GM12891 (cell line): ENCODE measurements around the gene RALGAPA1.

Experiments
- DNase-seq: peaks from one replicate; pipeline ENCODE4 v3.0.0; 2011; ENCODE audit warnings: low spot score; ENCODE audit not compliant: insufficient read length
- FAIRE-seq: peaks from 2 replicates; lab custom pipeline; 2011; peaks lifted over from hg19 to GRCh38; lab: Jason Lieb, UNC
- PAX5 ChIP-seq: IDR thresholded peaks from 2 replicates; pipeline ENCODE4 v1.6.1; 2011; ENCODE audit warnings: low read length, moderate library complexity, mild to moderate bottlenecking; ENCODE audit not compliant: insufficient read depth, severe bottlenecking
- POLR2A ChIP-seq: IDR thresholded peaks from 2 replicates; pipeline ENCODE4 v1.6.1; 2011; ENCODE audit warnings: low read depth, low read length, control low read depth
- POLR2AphosphoS5 ChIP-seq: IDR thresholded peaks from 2 replicates; pipeline ENCODE4 v1.6.1; 2011; ENCODE audit warnings: low read depth, low read length, control low read depth
- POU2F2 ChIP-seq: IDR thresholded peaks from 2 replicates; pipeline ENCODE4 v1.6.1; 2011; ENCODE audit warnings: low read depth, mild to moderate bottlenecking, control low read depth, low read length, moderate library complexity
- SPI1 ChIP-seq: IDR thresholded peaks from 2 replicates; pipeline ENCODE4 v1.6.1; 2011; ENCODE audit warnings: low read depth, low read length, control low read depth
- TAF1 ChIP-seq: IDR thresholded peaks from 2 replicates; pipeline ENCODE4 v1.6.1; 2011; ENCODE audit warnings: low read depth, low read length, control low read depth

The RALGAPA1 gene

GRCh38 chr14:35525695-35526094 lies 283.4 kb downstream of the RALGAPA1 start:
- TF ChIP-seq PAX5 (no peak), POU2F2 (no peak), POLR2AphosphoS5 (no peak), SPI1 (no peak), TAF1 (no peak)
- DNase-seq (no peak), FAIRE-seq (no peak)

DNA sequence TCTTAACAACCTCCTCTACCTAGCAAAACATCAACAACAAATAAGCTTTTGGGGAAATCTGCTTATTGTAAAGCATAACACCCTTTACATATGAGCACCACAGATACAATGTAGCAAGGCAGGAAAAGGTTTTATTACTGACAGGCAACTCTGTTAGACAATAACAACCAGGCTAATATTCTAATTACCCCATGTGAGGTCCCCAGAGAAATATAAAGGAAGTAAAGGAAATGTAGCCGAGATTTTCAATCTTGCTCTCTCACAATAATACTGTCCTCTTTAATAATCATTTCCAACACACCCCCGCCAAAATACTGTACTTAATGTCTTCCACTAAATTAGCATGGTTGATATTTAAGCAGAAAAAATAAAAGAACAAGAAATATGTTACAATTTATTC lies 289.1 kb downstream of the RALGAPA1 start:
- DNase-seq = no peak
- TF ChIP-seq PAX5 (no peak), POLR2A (no peak), TAF1 (no peak), POU2F2 (no peak), POLR2AphosphoS5 (no peak), SPI1 (no peak)
- FAIRE-seq = no peak

DNA sequence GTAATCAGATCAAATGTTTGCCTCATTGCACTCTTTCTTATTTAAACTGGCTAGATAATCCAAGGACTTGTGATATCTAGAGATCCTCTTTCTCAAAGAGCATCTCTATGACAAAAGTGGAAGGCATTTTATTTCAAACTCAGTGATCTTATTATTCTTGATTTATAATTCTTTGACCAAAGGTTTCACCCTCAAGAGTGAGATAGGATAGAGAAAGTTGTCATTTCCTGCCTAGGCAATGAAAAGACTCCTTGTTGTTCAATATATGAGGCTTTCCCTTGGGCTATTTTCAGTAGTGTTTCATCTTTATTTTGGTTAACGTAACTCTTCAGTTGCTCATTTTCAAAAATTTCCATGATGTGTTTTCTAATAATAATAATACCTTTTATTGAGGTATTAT lies 293.2 kb downstream of the RALGAPA1 start:
- FAIRE-seq = no peak

DNA sequence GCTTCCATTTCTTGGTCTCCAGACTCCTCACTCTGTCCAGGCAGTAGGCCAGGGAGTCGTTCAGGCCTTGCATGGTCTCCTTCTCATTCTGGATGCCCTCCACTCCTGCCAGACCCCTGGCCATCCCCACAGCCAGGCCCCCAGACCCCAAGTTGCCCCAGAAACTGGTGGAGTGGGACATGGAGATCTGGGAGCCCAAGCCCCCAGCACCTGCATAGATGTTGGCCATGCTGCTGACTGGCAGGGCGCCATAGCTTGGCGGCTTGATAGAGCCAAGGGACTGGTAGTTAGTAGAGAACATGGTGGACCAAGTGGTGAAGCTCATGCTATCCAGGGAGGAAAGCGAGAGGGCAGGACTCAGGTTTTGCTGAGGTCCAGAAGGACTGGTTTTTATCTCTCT lies 296.3 kb downstream of the RALGAPA1 start:
- DNase-seq (no peak), FAIRE-seq (no peak)
- TF ChIP-seq POU2F2 (no peak), POLR2AphosphoS5 (no peak), PAX5 (no peak), TAF1 (no peak), POLR2A (no peak), SPI1 (no peak)

More for the DNA sequence above, 293.2 kb downstream of the RALGAPA1 start:
- DNase-seq = no peak
- no peak for TF ChIP-seq PAX5
- no peak for TF ChIP-seq POLR2AphosphoS5
- TF ChIP-seq POLR2A = no peak
- no peak for TF ChIP-seq TAF1
- no peak for TF ChIP-seq POU2F2
- TF ChIP-seq SPI1 = no peak

DNA sequence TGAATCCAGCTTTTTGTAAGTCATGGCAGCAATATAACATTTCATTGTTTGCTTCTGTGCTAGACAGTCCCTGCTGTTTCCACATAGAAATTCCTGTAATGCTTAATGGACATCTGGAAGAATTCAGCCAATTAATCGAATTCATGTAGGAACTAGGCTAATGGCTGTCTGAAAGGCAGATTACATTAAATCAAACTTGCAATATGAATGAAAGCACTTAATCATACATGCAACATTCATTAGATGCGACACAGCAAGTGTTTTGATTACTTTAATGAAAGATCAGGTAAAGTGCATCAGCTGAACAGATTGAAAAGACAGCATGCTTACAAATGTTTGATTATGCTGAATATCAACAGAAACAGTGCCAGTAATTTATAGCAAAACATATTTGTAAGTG lies 299.2 kb downstream of the RALGAPA1 start:
- TF ChIP-seq TAF1 = no peak
- no peak for TF ChIP-seq POLR2A
- TF ChIP-seq SPI1 = no peak
- TF ChIP-seq PAX5 = no peak
- TF ChIP-seq POU2F2 = no peak
- TF ChIP-seq POLR2AphosphoS5 = no peak
- DNase-seq = no peak
- FAIRE-seq = no peak

GRCh38 chr14:35506927-35507326 lies 302.2 kb downstream of the RALGAPA1 start:
- FAIRE-seq = no peak
- DNase-seq = no peak
- TF ChIP-seq SPI1 (no peak), TAF1 (no peak), POLR2A (no peak), POLR2AphosphoS5 (no peak), PAX5 (no peak), POU2F2 (no peak)

DNA sequence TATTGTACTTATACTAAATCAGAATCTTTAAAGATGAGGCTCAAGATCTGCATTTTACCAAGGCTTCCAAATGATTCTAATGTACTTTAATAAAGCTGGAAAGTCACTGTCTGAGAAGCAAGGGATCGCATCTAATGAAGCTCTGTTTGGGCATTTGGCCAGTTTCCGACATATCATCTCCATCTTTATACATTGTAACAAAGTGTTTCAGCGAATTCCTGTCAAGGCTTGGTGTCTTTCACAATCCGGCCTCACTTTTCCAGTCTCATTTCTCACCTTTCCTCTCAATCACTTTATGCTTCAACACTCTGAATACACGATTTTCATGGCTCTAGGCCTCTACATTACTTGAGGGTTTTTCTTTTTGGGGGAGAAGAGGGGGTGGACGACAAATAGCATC lies 302.6 kb downstream of the RALGAPA1 start:
- DNase-seq (no peak), FAIRE-seq (no peak)
- no peak for TF ChIP-seq PAX5
- no peak for TF ChIP-seq SPI1
- TF ChIP-seq POU2F2 = no peak
- no peak for TF ChIP-seq TAF1
- no peak for TF ChIP-seq POLR2A
- no peak for TF ChIP-seq POLR2AphosphoS5

- DNase-seq (no peak), FAIRE-seq (no peak)
- TF ChIP-seq POU2F2 (no peak), POLR2AphosphoS5 (no peak), SPI1 (no peak), POLR2A (no peak), TAF1 (no peak), PAX5 (no peak)
Measured at GRCh38 chr14:35504260-35504659, 304.8 kb downstream of the RALGAPA1 start.

GRCh38 chr14:35503646-35504045 lies 305.4 kb downstream of the RALGAPA1 start:
- no peak for DNase-seq
- TF ChIP-seq POLR2AphosphoS5 (no peak), POU2F2 (no peak), TAF1 (no peak), PAX5 (no peak), SPI1 (no peak), POLR2A (no peak)
- no peak for FAIRE-seq

GRCh38 chr14:35499180-35499579 lies 309.9 kb downstream of the RALGAPA1 start:
- no peak for DNase-seq
- FAIRE-seq = no peak
- TF ChIP-seq POLR2A (no peak), SPI1 (no peak), POU2F2 (no peak), POLR2AphosphoS5 (no peak), PAX5 (no peak), TAF1 (no peak)
